K562 (cell line): Measurements from ENCODE around the gene SLC24A3. TPM values are rescaled to one million over a fixed set of nuclear protein-coding genes. Genes with fewer than 3 reads are reported as not detected.

ENCODE experiments used
- ATAC-seq: fragments of 200-7000 bp; cut with Tn5 transposase; 3 replicates; pipeline ENCODE4 v1.9.1; 2020; ENCODE audit warnings: moderate library complexity
- BruUV-seq: library from RNA; stranded (reverse); fragments of 400-500 nt; replicated peaks from 2 replicates; lab custom pipeline; 2021; lab: Mats Ljungman, UMichigan
- CTCF ChIA-PET: fragments of 300-600 bp; formaldehyde crosslinking; extraction: SDS; loops from one replicate; lab custom pipeline; 2021; ENCODE audit warnings: low intra/inter-chr PET ratio; lab: Yijun Ruan, JAX
- POLR2A ChIA-PET: fragments of 300-600, 350-650 bp; sonication (Branson Sonifier 250); formaldehyde crosslinking; extraction: SDS; loops from one replicate; lab custom pipeline; 2021; ENCODE audit warnings: antibody characterized with exemption, inconsistent platforms; lab: Yijun Ruan, JAX
- DNase-seq, 4 experiments: peaks; one replicate each; pipeline versions ENCODE4 v3.0.0 to v3.0.0-alpha.2; 2011 to 2018; ENCODE audit warnings: low spot score in 3 of 4, mixed read lengths in 3 of 4; ENCODE audit errors: extremely low read depth in 1 of 4
- FAIRE-seq: peaks from 2 replicates; lab custom pipeline; 2011; peaks lifted over from hg19 to GRCh38; lab: Jason Lieb, UNC
- H2AFZ ChIP-seq: 2 replicates; pipeline ENCODE4 v1.6.0; 2011; ENCODE audit warnings: low read depth, low read length, control low read depth, inconsistent platforms
- H3K27ac ChIP-seq: fragments of 200-600 bp; 3 replicates; pipeline ENCODE4 v1.8.0; 2011; ENCODE audit warnings: low read depth, mild to moderate bottlenecking, control low read depth, inconsistent platforms, low read length, moderate library complexity, mixed read lengths; ENCODE audit errors: extremely low read depth
- H3K27me3 ChIP-seq, 2 experiments: fragments of 300-600 bp in 1 of 2; 2 replicates in 1 of 2; 3 replicates in 1 of 2; pipeline versions ENCODE4 v1.6.0 to v1.8.0; 2011; ENCODE audit warnings: inconsistent platforms in 2 of 2, low read length in 2 of 2, mild to moderate bottlenecking in 1 of 2, mixed read lengths in 1 of 2, moderate library complexity in 1 of 2; ENCODE audit not compliant: control insufficient read depth in 2 of 2, insufficient read depth in 2 of 2
- H3K36me3 ChIP-seq: fragments of 300-600 bp; 3 replicates; pipeline ENCODE4 v1.8.0; 2011; ENCODE audit warnings: mild to moderate bottlenecking, low read length, inconsistent platforms; ENCODE audit not compliant: control insufficient read depth, insufficient read depth
- H3K4me1 ChIP-seq, 2 experiments: fragments of 200-600 bp in 1 of 2; replicated peaks in 1 of 2; 2 replicates in 1 of 2; 3 replicates in 1 of 2; pipeline versions ENCODE4 v1.5.1 to v1.8.0; 2011; ENCODE audit warnings: inconsistent platforms in 2 of 2, low read length in 2 of 2, mild to moderate bottlenecking in 1 of 2, mixed read lengths in 1 of 2, moderate library complexity in 1 of 2; ENCODE audit not compliant: control insufficient read depth in 2 of 2, insufficient read depth in 2 of 2
- H3K4me2 ChIP-seq: 2 replicates; pipeline ENCODE4 v1.6.1; 2011; ENCODE audit warnings: low read length, control low read depth, inconsistent platforms, mixed read lengths; ENCODE audit not compliant: insufficient read depth
- H3K4me3 ChIP-seq: fragments of 200-600 bp; sonication (generic), shearing (Covaris generic); 2 replicates; pipeline ENCODE4 v1.5.1; 2016; ENCODE audit warnings: control low read depth, inconsistent platforms
- H3K79me2 ChIP-seq: fragments of 200-600 bp; 3 replicates; pipeline ENCODE4 v1.8.0; 2011; ENCODE audit warnings: low read length, inconsistent platforms; ENCODE audit not compliant: control insufficient read depth, insufficient read depth
- H3K9ac ChIP-seq, 2 experiments: 2 replicates each; pipeline versions ENCODE4 v1.6.0 to v1.6.1; 2011; ENCODE audit warnings: low read depth in 2 of 2, low read length in 2 of 2, control low read depth in 1 of 2, inconsistent platforms in 1 of 2, mild to moderate bottlenecking in 1 of 2, mixed read lengths in 1 of 2; ENCODE audit not compliant: insufficient read depth in 1 of 2
- H3K9me1 ChIP-seq: one replicate; pipeline ENCODE4 v1.6.0; 2011; ENCODE audit warnings: inconsistent platforms, mild to moderate bottlenecking, low read length, moderate library complexity; ENCODE audit not compliant: control insufficient read depth, insufficient read depth
- H3K9me3 ChIP-seq: replicated peaks from 2 replicates; pipeline ENCODE4 v1.5.1; 2011; ENCODE audit warnings: low read depth, low read length, inconsistent platforms; ENCODE audit not compliant: control insufficient read depth, insufficient read depth
- H4K20me1 ChIP-seq: replicated peaks from 2 replicates; pipeline ENCODE4 v1.6.1; 2011; ENCODE audit warnings: low read length, inconsistent platforms, mixed read lengths; ENCODE audit not compliant: control insufficient read depth, insufficient read depth
- DMBX1 ChIP-seq: fragments of 250-450 bp; sonication (Bioruptor Pico); IDR thresholded peaks from 2 replicates; pipeline ENCODE4 v1.8.0; 2022; ENCODE audit warnings: inconsistent platforms, mild to moderate bottlenecking, moderate library complexity, borderline replicate concordance
- DNMT1 ChIP-seq: fragments of 450-650 bp; IDR thresholded peaks from 2 replicates; pipeline ENCODE4 v1.6.1; 2016; ENCODE audit warnings: antibody characterized with exemption, mild to moderate bottlenecking
- GABPB1 ChIP-seq: sonication (generic); formaldehyde crosslinking; IDR thresholded peaks from 2 replicates; pipeline ENCODE4 v1.8.0; 2022; ENCODE audit warnings: mild to moderate bottlenecking, missing genetic modification reagents
- KLF13 ChIP-seq: fragments of 450-650 bp; IDR thresholded peaks from 2 replicates; pipeline ENCODE4 v1.6.1; 2016; ENCODE audit warnings: missing genetic modification characterization, low read depth, mild to moderate bottlenecking, missing compliant biosample characterization, moderate library complexity, borderline replicate concordance
- NFE2L1 ChIP-seq: fragments of 450-650 bp; IDR thresholded peaks from 2 replicates; pipeline ENCODE4 v1.6.1; 2016; ENCODE audit warnings: missing genetic modification characterization, low read depth, mild to moderate bottlenecking, missing compliant biosample characterization, moderate library complexity, borderline replicate concordance
- SAFB2 ChIP-seq: fragments of 200-400 bp; formaldehyde crosslinking; IDR thresholded peaks from 2 replicates; pipeline ENCODE4 v1.6.1; 2018; ENCODE audit warnings: borderline replicate concordance, low read length, low read depth, moderate library complexity; ENCODE audit not compliant: severe bottlenecking
- WGBS: fragments of 100-300 bp; shearing (Covaris generic); methylation state at CpG from one replicate; pipeline ENCODE4 v1.1.6; 2016; ENCODE audit warnings: low coverage, mixed read lengths; ENCODE audit not compliant: insufficient coverage; ENCODE audit errors: missing lambda C conversion rate; 5-methylcytosine and 5-hydroxymethylcytosine counted together
- in situ Hi-C: fragments of 300-500 bp; cut with MboI; formaldehyde crosslinking; loops from 4 replicates; pipeline ENCODE4 v1.15.0; 2018; ENCODE audit warnings: inconsistent platforms, mixed read lengths
- intact Hi-C: fragments of 100-400 bp; cut with micrococcal nuclease; formaldehyde crosslinking; loops from 2 replicates; pipeline ENCODE4 v1.14.2; 2022
- polyA plus RNA-seq, 8 experiments: library from polyadenylated mRNA; depleted of rRNA in 4 of 8; stranded (reverse) in 5 of 8; unstranded in 3 of 8; fragments of >200 nt; fragmentation: Nextera tagmentation in 2 of 8; fragmentation: Illumina TruSeq in 1 of 8; extraction: Ambion mirVana in 2 of 8; extraction: Trizol in 1 of 8; gene quantifications; 2 replicates each; pipeline versions ENCODE4 v1.2.1 to v1.2.3, GENCODE V29; 2011 to 2014; ENCODE audit warnings: inconsistent platforms in 1 of 8, missing spikeins in 1 of 8
- total RNA-seq, 7 experiments: library from RNA; depleted of rRNA in 6 of 7; stranded (reverse); fragments of >200 nt in 6 of 7; fragmentation: Illumina TruSeq in 2 of 7; extraction: Trizol in 2 of 7; gene quantifications; 2 replicates each; pipeline versions ENCODE4 v1.2.1 to v1.2.3, GENCODE V29; 2011 to 2021; ENCODE audit warnings: low replicate concordance in 1 of 7
- TF ChIP-seq, protein P1 (sequence below): sonication (generic); formaldehyde crosslinking; IDR thresholded peaks from 2 replicates; pipeline ENCODE4 v1.8.0; 2022; ENCODE audit warnings: missing genetic modification reagents, mild to moderate bottlenecking, borderline replicate concordance
- TF ChIP-seq, protein P2 (sequence below): fragments of 450-650 bp; formaldehyde crosslinking; IDR thresholded peaks from 2 replicates; pipeline ENCODE4 v1.4.0; 2022; ENCODE audit warnings: mild to moderate bottlenecking, moderate library complexity
- TF ChIP-seq, protein P3 (sequence below): fragments of 200-400 bp; formaldehyde crosslinking; IDR thresholded peaks from 2 replicates; pipeline ENCODE4 v1.6.1; 2017; ENCODE audit warnings: mild to moderate bottlenecking, low read depth, low read length, moderate library complexity
- TF ChIP-seq, protein P4 (sequence below): IDR thresholded peaks from 2 replicates; pipeline ENCODE4 v1.6.1; 2014; ENCODE audit warnings: antibody characterized with exemption

The SLC24A3 gene
- total and polyA plus RNA-seq, 9 of the 15 experiments (the other 6 are each of a cell fraction or from before 2014, with no cell fraction given), result not detected

DNA sequence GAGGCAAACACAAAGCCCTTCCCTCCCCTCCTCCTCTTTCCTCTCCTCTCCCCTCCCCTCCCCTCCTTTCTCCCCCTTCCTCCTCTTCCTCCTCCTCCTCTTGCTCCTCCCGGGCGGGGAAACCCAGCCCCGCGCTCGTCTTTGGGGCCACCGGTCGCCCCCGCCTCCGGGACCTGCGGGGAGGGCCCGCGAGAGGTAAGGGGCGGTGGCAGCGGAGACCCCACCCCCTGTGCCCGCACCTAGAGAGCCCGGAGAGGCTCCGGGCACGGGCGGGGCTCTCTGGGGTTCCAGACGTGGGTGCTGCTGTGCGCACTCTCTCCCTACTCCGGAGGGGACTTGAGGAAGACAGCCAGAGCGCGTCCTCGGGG is 545.7 kb downstream of the SLC24A3 start, which contains the start of gene RIN2:
RIN2 (plus strand) TSS at position 126 of the 368 bp plus-strand sequence. CDS start 131,344 bp downstream, outside the sequence.
- Histone ChIP-seq H3K9me3 (no peaks in the 10 kb centered on the region), H3K4me1 (peaks cover 0 to 9% of the 10 kb centered on the region in 2 experiments; a peak in 1 of 5 replicates), H3K27me3 (peaks cover 0 to 9% of the 10 kb centered on the region in 2 experiments; a peak in 2 of 5 replicates), H2AFZ (no peak within 1 kb of the TSS), H3K9me1 (no peaks in the 10 kb centered on the region), H3K4me2 (no peak within 1 kb of the TSS), H3K79me2 (no peaks in the 10 kb centered on the region), H3K4me3 (no peak within 1 kb of the TSS), H4K20me1 (no peaks in the 10 kb centered on the region), H3K36me3 (no peaks in the 10 kb centered on the region), H3K9ac (no peak within 1 kb of the TSS), H3K27ac (no peak within 1 kb of the TSS)
- ATAC-seq (no peak), DNase-seq (no peak), FAIRE-seq (no peak)
- intact Hi-C loops, result no loop called here
- no TSS peak for BruUV-seq
- WGBS, result 2% methylated on average over 13 of the region's 25 CpGs
- ChIA-PET CTCF (no interaction called here), POLR2A (no interaction called here)
- TF ChIP-seq, protein P1, sequence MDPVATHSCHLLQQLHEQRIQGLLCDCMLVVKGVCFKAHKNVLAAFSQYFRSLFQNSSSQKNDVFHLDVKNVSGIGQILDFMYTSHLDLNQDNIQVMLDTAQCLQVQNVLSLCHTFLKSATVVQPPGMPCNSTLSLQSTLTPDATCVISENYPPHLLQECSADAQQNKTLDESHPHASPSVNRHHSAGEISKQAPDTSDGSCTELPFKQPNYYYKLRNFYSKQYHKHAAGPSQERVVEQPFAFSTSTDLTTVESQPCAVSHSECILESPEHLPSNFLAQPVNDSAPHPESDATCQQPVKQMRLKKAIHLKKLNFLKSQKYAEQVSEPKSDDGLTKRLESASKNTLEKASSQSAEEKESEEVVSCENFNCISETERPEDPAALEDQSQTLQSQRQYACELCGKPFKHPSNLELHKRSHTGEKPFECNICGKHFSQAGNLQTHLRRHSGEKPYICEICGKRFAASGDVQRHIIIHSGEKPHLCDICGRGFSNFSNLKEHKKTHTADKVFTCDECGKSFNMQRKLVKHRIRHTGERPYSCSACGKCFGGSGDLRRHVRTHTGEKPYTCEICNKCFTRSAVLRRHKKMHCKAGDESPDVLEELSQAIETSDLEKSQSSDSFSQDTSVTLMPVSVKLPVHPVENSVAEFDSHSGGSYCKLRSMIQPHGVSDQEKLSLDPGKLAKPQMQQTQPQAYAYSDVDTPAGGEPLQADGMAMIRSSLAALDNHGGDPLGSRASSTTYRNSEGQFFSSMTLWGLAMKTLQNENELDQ, result no peak
- TF ChIP-seq NFE2L1 (tag), result no peak
- TF ChIP-seq GABPB1 (CRISPR knock-in tag), result no peak
- no peak for TF ChIP-seq DNMT1
- TF ChIP-seq, protein P2, sequence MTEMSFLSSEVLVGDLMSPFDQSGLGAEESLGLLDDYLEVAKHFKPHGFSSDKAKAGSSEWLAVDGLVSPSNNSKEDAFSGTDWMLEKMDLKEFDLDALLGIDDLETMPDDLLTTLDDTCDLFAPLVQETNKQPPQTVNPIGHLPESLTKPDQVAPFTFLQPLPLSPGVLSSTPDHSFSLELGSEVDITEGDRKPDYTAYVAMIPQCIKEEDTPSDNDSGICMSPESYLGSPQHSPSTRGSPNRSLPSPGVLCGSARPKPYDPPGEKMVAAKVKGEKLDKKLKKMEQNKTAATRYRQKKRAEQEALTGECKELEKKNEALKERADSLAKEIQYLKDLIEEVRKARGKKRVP (CRISPR knock-in tag), result no peak
- TF ChIP-seq KLF13 (tag), result no peak
- TF ChIP-seq SAFB2, result no peak
- TF ChIP-seq, protein P3, sequence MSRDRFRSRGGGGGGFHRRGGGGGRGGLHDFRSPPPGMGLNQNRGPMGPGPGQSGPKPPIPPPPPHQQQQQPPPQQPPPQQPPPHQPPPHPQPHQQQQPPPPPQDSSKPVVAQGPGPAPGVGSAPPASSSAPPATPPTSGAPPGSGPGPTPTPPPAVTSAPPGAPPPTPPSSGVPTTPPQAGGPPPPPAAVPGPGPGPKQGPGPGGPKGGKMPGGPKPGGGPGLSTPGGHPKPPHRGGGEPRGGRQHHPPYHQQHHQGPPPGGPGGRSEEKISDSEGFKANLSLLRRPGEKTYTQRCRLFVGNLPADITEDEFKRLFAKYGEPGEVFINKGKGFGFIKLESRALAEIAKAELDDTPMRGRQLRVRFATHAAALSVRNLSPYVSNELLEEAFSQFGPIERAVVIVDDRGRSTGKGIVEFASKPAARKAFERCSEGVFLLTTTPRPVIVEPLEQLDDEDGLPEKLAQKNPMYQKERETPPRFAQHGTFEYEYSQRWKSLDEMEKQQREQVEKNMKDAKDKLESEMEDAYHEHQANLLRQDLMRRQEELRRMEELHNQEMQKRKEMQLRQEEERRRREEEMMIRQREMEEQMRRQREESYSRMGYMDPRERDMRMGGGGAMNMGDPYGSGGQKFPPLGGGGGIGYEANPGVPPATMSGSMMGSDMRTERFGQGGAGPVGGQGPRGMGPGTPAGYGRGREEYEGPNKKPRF, result no peak
- TF ChIP-seq, protein P4, sequence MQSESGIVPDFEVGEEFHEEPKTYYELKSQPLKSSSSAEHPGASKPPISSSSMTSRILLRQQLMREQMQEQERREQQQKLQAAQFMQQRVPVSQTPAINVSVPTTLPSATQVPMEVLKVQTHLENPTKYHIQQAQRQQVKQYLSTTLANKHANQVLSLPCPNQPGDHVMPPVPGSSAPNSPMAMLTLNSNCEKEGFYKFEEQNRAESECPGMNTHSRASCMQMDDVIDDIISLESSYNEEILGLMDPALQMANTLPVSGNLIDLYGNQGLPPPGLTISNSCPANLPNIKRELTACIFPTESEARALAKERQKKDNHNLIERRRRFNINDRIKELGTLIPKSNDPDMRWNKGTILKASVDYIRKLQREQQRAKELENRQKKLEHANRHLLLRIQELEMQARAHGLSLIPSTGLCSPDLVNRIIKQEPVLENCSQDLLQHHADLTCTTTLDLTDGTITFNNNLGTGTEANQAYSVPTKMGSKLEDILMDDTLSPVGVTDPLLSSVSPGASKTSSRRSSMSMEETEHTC, result no peak
- TF ChIP-seq DMBX1 (CRISPR knock-in tag), result no peak
- in situ Hi-C loops, result no loop called here
